A549 (cell line): Measurements from ENCODE around the gene PLBD2. TPM values are rescaled to one million over a fixed set of nuclear protein-coding genes. Genes with fewer than 3 reads are reported as not detected.

Experiments used
- ATAC-seq, 2 experiments: fragments of 200-7000 bp in 1 of 2; fragments of >200 bp in 1 of 2; cut with Nextera tagmentation in 1 of 2; cut with Tn5 transposase in 1 of 2; 3 replicates each; pipeline versions ENCODE4 v1.8.0 to v1.9.1; 2018 to 2020; ENCODE audit warnings: mild to moderate bottlenecking in 1 of 2, moderate library complexity in 1 of 2
- CTCF ChIA-PET: fragments of 300-600 bp; sonication (Branson Sonifier 250); formaldehyde crosslinking; extraction: SDS; loops from one replicate; lab custom pipeline; 2021; ENCODE audit warnings: antibody characterized with exemption, inconsistent platforms; lab: Yijun Ruan, JAX
- POLR2A ChIA-PET: fragments of 350-600 bp; formaldehyde crosslinking; extraction: SDS; loops from one replicate; lab custom pipeline; 2021; ENCODE audit warnings: antibody characterized with exemption, inconsistent platforms; lab: Yijun Ruan, JAX
- DNase-seq, 2 experiments: peaks; one replicate each; pipeline versions ENCODE4 v3.0.0 to v3.0.0-alpha.2; 2011 to 2016; ENCODE audit warnings: low read depth in 1 of 2, low spot score in 1 of 2
- FAIRE-seq: peaks from 2 replicates; lab custom pipeline; 2011; peaks lifted over from hg19 to GRCh38; lab: Jason Lieb, UNC
- H3K27ac ChIP-seq, 2 experiments: fragments of >200 bp; sonication (Bioruptor Twin); formaldehyde crosslinking; 3 replicates each; pipeline ENCODE4 v1.5.1; 2016 to 2017
- H3K4me1 ChIP-seq: fragments of >200 bp; sonication (Bioruptor Twin); formaldehyde crosslinking; 3 replicates; pipeline ENCODE4 v1.6.1; 2016
- H3K4me2 ChIP-seq: fragments of >200 bp; sonication (Bioruptor Twin); formaldehyde crosslinking; 3 replicates; pipeline ENCODE4 v1.6.1; 2016
- H3K4me3 ChIP-seq: fragments of >200 bp; sonication (Bioruptor Twin); formaldehyde crosslinking; 3 replicates; pipeline ENCODE4 v1.5.1; 2016
- H3K9me3 ChIP-seq: fragments of >200 bp; sonication (Bioruptor Twin); formaldehyde crosslinking; 3 replicates; pipeline ENCODE4 v1.6.1; 2016
- BHLHE40 ChIP-seq: IDR thresholded peaks from 2 replicates; pipeline ENCODE4 v1.6.1; 2012; ENCODE audit warnings: low read depth, low read length, inconsistent platforms
- CTCF ChIP-seq: fragments of >200 bp; sonication (Bioruptor Twin); formaldehyde crosslinking; IDR thresholded peaks from 3 replicates; pipeline ENCODE4 v1.5.1; 2016
- E2F6 ChIP-seq: IDR thresholded peaks from 2 replicates; pipeline ENCODE4 v1.6.1; 2012; ENCODE audit warnings: low read depth, borderline replicate concordance
- FOSB ChIP-seq: fragments of 250-450 bp; sonication (Bioruptor Pico); IDR thresholded peaks from 2 replicates; pipeline ENCODE4 v1.5.0; 2020; ENCODE audit warnings: mild to moderate bottlenecking, moderate library complexity
- FOSL2 ChIP-seq, 2 experiments: fragments of 450-650 bp in 1 of 2; fragments of >200 bp in 1 of 2; sonication (Bioruptor Twin) in 1 of 2; formaldehyde crosslinking; IDR thresholded peaks; 2 replicates each; pipeline versions ENCODE4 v1.5.0 to v1.6.1; 2016 to 2020; ENCODE audit warnings: mild to moderate bottlenecking in 1 of 2, moderate library complexity in 1 of 2
- GATA3 ChIP-seq: IDR thresholded peaks from 2 replicates; pipeline ENCODE4 v1.6.1; 2012; ENCODE audit warnings: borderline replicate concordance
- HEYL ChIP-seq: fragments of 250-450 bp; sonication (Bioruptor Pico); IDR thresholded peaks from 2 replicates; pipeline ENCODE4 v1.8.0; 2021; ENCODE audit warnings: mild to moderate bottlenecking, moderate library complexity
- JUN ChIP-seq, 2 experiments: fragments of >200 bp; sonication (Bioruptor Twin); formaldehyde crosslinking; IDR thresholded peaks; 2 replicates in 1 of 2; 3 replicates in 1 of 2; pipeline ENCODE4 v1.6.1; 2016 to 2017
- NFE2L2 ChIP-seq: fragments of 150-350 bp; conservative IDR thresholded peaks from 2 replicates; pipeline ENCODE4 v1.6.1; 2014; ENCODE audit warnings: low read length
- PHF8 ChIP-seq: fragments of 200-600 bp; sonication (generic); IDR thresholded peaks from 2 replicates; pipeline ENCODE4 v1.6.1; 2016; ENCODE audit warnings: low read depth, mild to moderate bottlenecking, antibody characterized with exemption, moderate library complexity, borderline replicate concordance
- POLR2A ChIP-seq: IDR thresholded peaks from 2 replicates; pipeline ENCODE4 v1.6.1; 2012; ENCODE audit warnings: mild to moderate bottlenecking, low read length
- RAD21 ChIP-seq, 2 experiments: fragments of >200 bp in 1 of 2; sonication (Bioruptor Twin) in 1 of 2; formaldehyde crosslinking in 1 of 2; IDR thresholded peaks in 1 of 2; conservative IDR thresholded peaks in 1 of 2; 2 replicates in 1 of 2; 3 replicates in 1 of 2; pipeline ENCODE4 v1.6.1; 2012 to 2018; ENCODE audit warnings: inconsistent platforms in 1 of 2
- ZFP36 ChIP-seq: fragments of 450-650 bp; IDR thresholded peaks from 2 replicates; pipeline ENCODE4 v1.6.1; 2014; ENCODE audit warnings: borderline replicate concordance; ENCODE audit not compliant: partially characterized antibody
- ZNF302 ChIP-seq: fragments of 250-450 bp; sonication (Bioruptor Pico); IDR thresholded peaks from 2 replicates; pipeline ENCODE4 v1.9.0; 2021; ENCODE audit warnings: inconsistent platforms, mild to moderate bottlenecking, moderate library complexity
- ZSCAN20 ChIP-seq: fragments of 250-450 bp; sonication (Bioruptor Pico); IDR thresholded peaks from 2 replicates; pipeline ENCODE4 v1.8.0; 2022; ENCODE audit warnings: mild to moderate bottlenecking, moderate library complexity
- WGBS: methylation state at CpG from one replicate; pipeline ENCODE4 v1.1.6; 2017; ENCODE audit errors: missing lambda C conversion rate; 5-methylcytosine and 5-hydroxymethylcytosine counted together
- polyA plus RNA-seq, 4 experiments: library from polyadenylated mRNA; depleted of rRNA in 3 of 4; stranded (reverse); fragments of >200 nt; fragmentation: RNase III in 1 of 4; extraction: RNeasy Plus Mini Kit Qiagen cat#74134 plus additional on column Dnase treatment in 1 of 4; gene quantifications; 2 replicates in 3 of 4; 3 replicates in 1 of 4; pipeline ENCODE4 v1.2.3, GENCODE V29; 2011 to 2017
- TF ChIP-seq, protein P1 (sequence below): IDR thresholded peaks from 2 replicates; pipeline ENCODE4 v1.6.1; 2012

The PLBD2 gene
- polyA plus RNA-seq, 2 of the 4 experiments (the other 2 are of a cell fraction) = 13.2 to 25.9 TPM

- Histone ChIP-seq H3K27ac (peak overlapping the region; percentile 83 to 96), H3K4me3 (no peak overlapping the region), H3K9me3 (no peaks in the 10 kb centered on the region), H3K4me1 (peaks cover 63% of the 10 kb centered on the region), H3K4me2 (peak overlapping the region; percentile 77)
- no peak for TF ChIP-seq BHLHE40
- no peak for TF ChIP-seq HEYL (CRISPR knock-in tag)
- no peak for TF ChIP-seq NFE2L2
- TF ChIP-seq ZSCAN20 = no peak
- TF ChIP-seq ZFP36 = peak; percentile 57
- POLR2A ChIA-PET = interaction anchor here (0.6 to 1.0 kb wide), 2 partner anchors 232 to 236 kb away, joined by 3 to 6 read pairs; partner anchors contain the start of genes DDX54 and RITA1
- ATAC-seq (no peak), DNase-seq (no peak), FAIRE-seq (no peak)
- CTCF ChIA-PET = interaction anchor here (2.2 kb wide), 1 partner anchor 109 kb away, joined by 14 read pairs; no protein-coding TSS in a partner anchor
- 57% methylated on average over 2 of the region's 2 CpGs for WGBS
Measured at GRCh38 chr12:113420996-113421595, 62.7 kb downstream of the PLBD2 start.

DNA sequence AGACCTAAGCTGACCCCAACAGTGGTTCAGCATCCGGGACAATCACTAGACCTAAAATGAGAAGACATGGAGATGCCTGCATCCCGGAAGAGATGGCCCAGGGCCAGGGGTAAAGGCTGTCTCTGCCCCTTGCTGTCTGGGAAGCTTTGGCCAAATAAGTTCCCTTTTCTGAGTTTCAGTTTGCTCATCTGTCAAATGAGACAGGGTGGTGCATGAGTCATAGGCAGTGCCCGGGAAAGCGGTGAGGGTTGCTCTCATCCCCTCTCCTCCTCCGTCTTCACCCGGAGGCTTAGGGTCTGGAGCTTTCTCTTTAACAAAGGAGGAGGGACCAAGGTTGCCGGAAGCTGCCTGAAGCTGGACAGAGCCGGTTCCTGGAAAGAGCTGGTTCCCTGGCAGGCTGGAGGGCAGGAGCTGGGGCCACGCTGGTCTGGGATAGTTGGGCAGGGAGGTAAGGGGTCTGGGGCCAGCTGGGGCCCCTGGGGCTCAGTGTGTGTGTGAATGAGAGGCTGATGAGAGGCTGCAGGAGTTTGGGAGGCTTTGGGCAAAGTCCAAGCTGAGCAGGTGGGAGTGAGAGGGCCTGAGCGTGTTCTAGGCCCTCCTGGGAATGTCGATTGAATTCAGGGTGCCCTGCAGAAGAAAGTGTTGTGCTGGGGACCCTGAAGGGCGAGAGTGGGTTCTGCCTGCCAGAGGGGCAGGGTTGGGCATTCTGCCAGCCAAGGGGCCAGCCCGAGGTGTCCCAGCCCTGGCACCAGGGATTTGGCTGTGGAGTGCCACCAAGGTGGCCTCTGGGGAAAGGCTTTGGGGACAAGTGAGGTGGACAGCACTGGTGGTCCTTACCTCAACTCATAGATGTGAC lies 63.9 kb downstream of the PLBD2 start, which contains the start of gene SDSL:
Gene SDSL (plus strand): TSS at position 351 of the 856 bp plus-strand sequence. CDS start 5,603 bp downstream, outside the sequence.
- 2% methylated on average over 13 of the region's 13 CpGs for WGBS
- Histone ChIP-seq H3K9me3 (no peaks in the 10 kb centered on the region), H3K4me3 (peak within 1 kb of the TSS; percentile 62), H3K4me2 (peak within 1 kb of the TSS; percentile 77), H3K27ac (peak within 1 kb of the TSS; percentile 83 to 96), H3K4me1 (peaks cover 54% of the 10 kb centered on the region)
- CTCF ChIA-PET = interaction anchor here (0.6 to 2.2 kb wide), 5 partner anchors 8 to 226 kb away, joined by 3 to 14 read pairs (median 3); no protein-coding TSS in a partner anchor
- ATAC-seq (peak; percentile 87 to 91), DNase-seq (peak; percentile 80 to 90), FAIRE-seq (peak; percentile 74)
- TF ChIP-seq RAD21 (conservative IDR thresholded peaks at IDR 0.05 in 1 of 2, IDR thresholded peaks at IDR 0.05 in 1 of 2) = 0 out of 5 replicates have a peak, but pooled peaks of 1 of the 2 experiments have one; percentile 1
- no peak for TF ChIP-seq CTCF
- TF ChIP-seq PHF8 = peak; percentile 32; the same call in 1 of the 2 replicates
- peak; percentile 67 for TF ChIP-seq POLR2A
- TF ChIP-seq FOSB (CRISPR knock-in tag) = no peak
- peak in 1 of 2 experiments; percentile 37; a peak in 2 of 5 replicates for TF ChIP-seq JUN (IDR thresholded peaks at IDR 0.05)
- TF ChIP-seq FOSL2 (IDR thresholded peaks at IDR 0.05) = 0 out of 2 replicates have a peak, but pooled peaks have one; percentile 52
- TF ChIP-seq FOSL2 (CRISPR knock-in tag; IDR thresholded peaks at IDR 0.05) = peak; percentile 94
- TF ChIP-seq GATA3 = peak; percentile 43; the same call in 1 of the 2 replicates
- TF ChIP-seq E2F6 = peak; percentile 29; the same call in 1 of the 2 replicates
- TF ChIP-seq, protein P1, sequence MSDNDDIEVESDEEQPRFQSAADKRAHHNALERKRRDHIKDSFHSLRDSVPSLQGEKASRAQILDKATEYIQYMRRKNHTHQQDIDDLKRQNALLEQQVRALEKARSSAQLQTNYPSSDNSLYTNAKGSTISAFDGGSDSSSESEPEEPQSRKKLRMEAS = peak; percentile 57
- TF ChIP-seq ZNF302 (CRISPR knock-in tag) = no peak
- POLR2A ChIA-PET = interaction anchor here (0.6 to 1.1 kb wide), 5 partner anchors 9 to 237 kb away, joined by 3 to 9 read pairs (median 6); partner anchors contain the start of genes DDX54, RITA1 and SLC8B1
